GM19193 (cell line): ENCODE data around the gene SLC29A3.

ENCODE experiments used
- POLR2A ChIP-seq: IDR thresholded peaks from 4 replicates; pipeline ENCODE4 v1.6.1; 2011; ENCODE audit not compliant: insufficient read depth, insufficient read length; ENCODE audit errors: extremely low read depth

The SLC29A3 gene

DNA sequence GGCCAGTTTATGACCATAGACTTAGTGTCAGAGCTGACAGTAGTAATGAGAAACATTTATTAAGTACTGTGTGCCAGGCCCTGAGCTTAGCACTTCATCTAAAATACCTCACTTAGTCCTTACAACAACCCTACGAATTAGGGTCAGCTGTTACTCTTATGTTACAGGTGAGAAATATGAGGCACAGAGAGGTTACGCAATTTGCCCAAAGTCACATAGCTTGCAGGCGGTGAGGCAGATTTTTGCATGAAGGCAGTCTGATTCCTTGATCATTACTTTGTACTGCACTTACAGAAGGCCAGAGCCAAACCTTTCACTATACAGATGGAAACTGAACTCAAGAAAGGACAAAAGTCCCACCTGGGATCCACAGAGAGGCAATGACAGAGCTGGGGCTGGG, 87.8 kb downstream of the SLC29A3 start:
- TF ChIP-seq POLR2A = no peak

GRCh38 chr10:71408436-71409225, 89.6 kb downstream of the SLC29A3 start:
- TF ChIP-seq POLR2A = no peak

GRCh38 chr10:71409516-71410104, 90.6 kb downstream of the SLC29A3 start:
- no peak for TF ChIP-seq POLR2A
